OCI-LY1 (cell line): Measurements from ENCODE around the gene PRSS38.

Experiments
- CTCF ChIP-seq: fragments of 200-600 bp; sonication (generic), shearing (Covaris generic); IDR thresholded peaks from 2 replicates; pipeline ENCODE4 v1.5.1; 2017; ENCODE audit warnings: mild to moderate bottlenecking, antibody characterized with exemption, low read length, moderate library complexity, mixed read lengths
- EZH2 ChIP-seq: fragments of 200-600 bp; sonication (generic), shearing (Covaris generic); IDR thresholded peaks from 2 replicates; pipeline ENCODE4 v1.8.0; 2017; ENCODE audit warnings: borderline replicate concordance, mixed run types, mild to moderate bottlenecking, antibody characterized with exemption, low read length, moderate library complexity, mixed read lengths

- no peak for TF ChIP-seq EZH2
- TF ChIP-seq CTCF = no peak
Measured at GRCh38 chr1:227884370-227885134, 69.1 kb downstream of the PRSS38 start.
